Measurements from ENCODE around the gene PCDHGB4. TPM values are rescaled to one million over a fixed set of nuclear protein-coding genes. Genes with fewer than 3 reads are reported as not detected.

Gene PCDHGB4
- total and polyA plus RNA-seq, 9 of the 15 experiments (the other 6 are each of a cell fraction or from before 2014, with no cell fraction given) = 0.01 to 0.14 (median 0.03) TPM; not detected in 5

DNA sequence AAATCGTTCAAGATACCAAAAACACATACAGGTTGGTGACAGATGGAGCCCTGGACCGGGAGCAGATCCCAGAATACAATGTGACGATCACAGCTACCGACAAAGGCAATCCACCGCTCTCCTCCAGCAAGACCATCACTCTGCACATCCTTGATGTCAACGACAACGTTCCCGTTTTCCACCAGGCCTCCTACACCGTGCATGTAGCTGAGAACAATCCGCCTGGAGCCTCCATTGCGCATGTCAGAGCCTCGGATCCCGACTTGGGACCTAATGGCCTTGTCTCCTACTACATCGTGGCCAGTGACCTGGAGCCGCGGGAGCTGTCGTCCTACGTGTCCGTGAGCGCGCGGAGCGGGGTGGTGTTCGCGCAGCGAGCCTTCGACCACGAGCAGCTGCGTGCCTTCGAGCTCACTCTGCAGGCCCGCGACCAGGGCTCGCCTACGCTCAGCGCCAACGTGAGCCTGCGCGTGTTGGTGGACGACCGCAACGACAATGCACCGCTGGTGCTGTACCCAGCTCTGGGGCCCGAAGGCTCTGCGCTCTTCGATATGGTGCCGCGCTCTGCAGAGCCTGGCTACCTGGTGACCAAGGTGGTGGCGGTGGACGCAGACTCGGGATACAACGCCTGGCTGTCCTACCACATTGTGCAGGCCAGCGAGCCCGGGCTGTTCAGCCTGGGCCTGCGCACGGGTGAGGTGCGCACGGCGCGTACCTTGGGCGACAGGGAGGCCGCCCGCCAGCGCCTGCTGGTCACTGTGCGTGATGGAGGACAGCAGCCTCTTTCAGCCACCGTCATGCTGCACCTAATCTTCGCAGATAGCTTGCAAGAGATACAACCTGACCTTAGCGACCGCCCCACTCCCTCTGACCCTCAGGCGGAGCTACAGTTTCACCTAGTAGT is 15.7 kb upstream of the PCDHGB4 start:
- no peak overlapping the region for H3K27ac ChIP-seq (ENCODE audit: extremely low read depth, low read depth, low read length)
- H3K9me3 ChIP-seq (replicated peaks; ENCODE audit: control insufficient read depth, insufficient read depth, low read depth, low read length) = no peaks in the 10 kb centered on the region
- CTCF ChIA-PET (ENCODE audit: low intra/inter-chr PET ratio) = no interaction called here
- FAIRE-seq (no peak), ATAC-seq (no peak), DNase-seq (ENCODE audit: extremely low read depth in 1 of 4, low spot score in 3 of 4) (no peak)
- no peaks in the 10 kb centered on the region for H3K79me2 ChIP-seq (ENCODE audit: control insufficient read depth, insufficient read depth, low read length)
- H3K9ac ChIP-seq (ENCODE audit: insufficient read depth in 1 of 2, low read depth in 2 of 2, low read length in 2 of 2) = no peak overlapping the region
- TF ChIP-seq SAP30 (IDR thresholded peaks at IDR 0.05; ENCODE audit: borderline replicate concordance, insufficient read depth, low read depth, low read length, poor library complexity, severe bottlenecking) = no peak
- TF ChIP-seq ZC3H8 (IDR thresholded peaks at IDR 0.05) = no peak
- peak; percentile 50 to 59; a peak in 3 of 4 replicates for TF ChIP-seq NRF1 (conservative IDR thresholded peaks at IDR 0.05 in 1 of 2, IDR thresholded peaks at IDR 0.05 in 1 of 2)
- TF ChIP-seq NR2C2 (CRISPR knock-in tag; IDR thresholded peaks at IDR 0.05) = no peak
- no peak for TF ChIP-seq NR2C2 (tag; IDR thresholded peaks at IDR 0.05)
- no peak overlapping the region for H3K4me2 ChIP-seq (ENCODE audit: insufficient read depth, low read length)
- peaks cover 0 to 7% of the 10 kb centered on the region in 2 experiments; a peak in 1 of 5 replicates for H3K4me1 ChIP-seq (replicated peaks in 1 of 2; ENCODE audit: control insufficient read depth in 2 of 2, insufficient read depth in 2 of 2, low read length in 2 of 2)
- H3K27me3 ChIP-seq (ENCODE audit: control insufficient read depth in 2 of 2, insufficient read depth in 2 of 2, low read length in 2 of 2) = peaks cover 4 to 38% of the 10 kb centered on the region in 2 experiments
- H3K9me1 ChIP-seq (ENCODE audit: control insufficient read depth, insufficient read depth, low read length) = no peaks in the 10 kb centered on the region
- no peaks in the 10 kb centered on the region for H3K36me3 ChIP-seq (ENCODE audit: control insufficient read depth, insufficient read depth, low read length)
- BruUV-seq (replicated peaks) = no TSS peak
- WGBS (ENCODE audit: insufficient coverage, low coverage, missing lambda C conversion rate) = 28% methylated on average over 47 of the region's 69 CpGs
- in situ Hi-C loops (cut with MboI) = no loop called here
- intact Hi-C loops (cut with micrococcal nuclease) = loop anchor here (5.0 kb wide), 1 partner anchor 45 kb away; no protein-coding TSS in a partner anchor
- POLR2A ChIA-PET = interaction anchor here (0.6 kb wide), 1 partner anchor 1331 kb away, joined by 3 read pairs; no protein-coding TSS in a partner anchor
- no peak overlapping the region for H2AFZ ChIP-seq (ENCODE audit: low read depth, low read length)
- H4K20me1 ChIP-seq (replicated peaks; ENCODE audit: control insufficient read depth, insufficient read depth, low read length) = no peaks in the 10 kb centered on the region
- H3K4me3 ChIP-seq = no peak overlapping the region
